Stromal cell of bone marrow (primary cell): ENCODE data around the gene NFIX.
A peak's percentile ranks its signal among the peaks of the same experiment; 100 is the strongest.

Experiments
- DNase-seq: peaks from one replicate; pipeline ENCODE4 v3.0.0-alpha.2; 2012; ENCODE audit warnings: low read depth

The NFIX gene

GRCh38 chr19:13037161-13037560 is 41.9 kb downstream of the NFIX start:
- DNase-seq: no peak

GRCh38 chr19:13037731-13038130 is 42.5 kb downstream of the NFIX start:
- DNase-seq: no peak

- DNase-seq: no peak
These were observed 43.3 kb downstream of the NFIX start for GRCh38 chr19:13038306-13039210.

- DNase-seq: no peak
These were observed 44.0 kb downstream of the NFIX start for GRCh38 chr19:13039211-13039789.

GRCh38 chr19:13040232-13040947 is 45.1 kb downstream of the NFIX start:
- DNase-seq: no peak

- no peak for DNase-seq
These were observed 45.6 kb downstream of the NFIX start for GRCh38 chr19:13040948-13041292.

- no peak for DNase-seq
These were observed 47.3 kb downstream of the NFIX start for GRCh38 chr19:13042443-13043130.

- no peak for DNase-seq
These were observed 48.0 kb downstream of the NFIX start for GRCh38 chr19:13043285-13043684.

GRCh38 chr19:13044231-13044836 is 49.1 kb downstream of the NFIX start:
- no peak for DNase-seq

GRCh38 chr19:13045812-13046211 is 50.5 kb downstream of the NFIX start:
- DNase-seq: no peak

GRCh38 chr19:13047374-13047773 is 52.1 kb downstream of the NFIX start:
- no peak for DNase-seq

GRCh38 chr19:13050274-13050673 is 55.0 kb downstream of the NFIX start:
- no peak for DNase-seq

- no peak for DNase-seq
These were observed 56.4 kb downstream of the NFIX start for GRCh38 chr19:13051557-13052165.

GRCh38 chr19:13052447-13053175 is 57.3 kb downstream of the NFIX start:
- DNase-seq: no peak

- DNase-seq: no peak
These were observed 58.0 kb downstream of the NFIX start for GRCh38 chr19:13053238-13053637.

- DNase-seq: peak; percentile 68
These were observed 58.7 kb downstream of the NFIX start for GRCh38 chr19:13053761-13054625.

GRCh38 chr19:13054626-13055212 is 59.4 kb downstream of the NFIX start:
- peak; percentile 68 for DNase-seq

- DNase-seq: peak; percentile 86
These were observed 60.2 kb downstream of the NFIX start for GRCh38 chr19:13055213-13056051.
